CD4-positive, alpha-beta memory T cell (primary cell): ENCODE measurements around the gene STK38L. TPM values are rescaled to one million over a fixed set of nuclear protein-coding genes. Genes with fewer than 3 reads are reported as not detected.

Experiments used
- CTCF ChIA-PET: fragments of 350-600 bp; sonication (Branson Sonifier 250); formaldehyde crosslinking; loops from one replicate; lab custom pipeline; 2021; ENCODE audit warnings: inconsistent platforms; ENCODE audit not compliant: partially characterized antibody; lab: Charles Lee
- POLR2A ChIA-PET: fragments of 350-600 bp; sonication (Branson Sonifier 250); formaldehyde crosslinking; loops from one replicate; lab custom pipeline; 2021; ENCODE audit not compliant: partially characterized antibody; lab: Charles Lee
- DNase-seq, 5 donors: peaks; one replicate each; pipeline versions ENCODE4 v3.0.0 to v3.0.0-alpha.2; 2020 to 2022; ENCODE audit warnings: mixed read lengths in 1 of 5
- H3K27ac ChIP-seq: one replicate; pipeline ENCODE4 v1.7.0; 2013; ENCODE audit warnings: low read depth, low read length
- H3K27me3 ChIP-seq: 2 replicates; pipeline ENCODE4 v1.7.0; 2013; ENCODE audit warnings: mild to moderate bottlenecking, low read length, moderate library complexity; ENCODE audit not compliant: insufficient read depth
- H3K36me3 ChIP-seq: 2 replicates; pipeline ENCODE4 v1.7.0; 2013; ENCODE audit warnings: mild to moderate bottlenecking, low read length, moderate library complexity; ENCODE audit not compliant: insufficient read depth
- H3K4me1 ChIP-seq: 2 replicates; pipeline ENCODE4 v1.7.0; 2013; ENCODE audit warnings: mild to moderate bottlenecking, low read length, moderate library complexity; ENCODE audit not compliant: insufficient read depth
- H3K4me3 ChIP-seq, 2 donors: one replicate each; pipeline ENCODE4 v1.7.0; 2013; ENCODE audit warnings: low read length in 2 of 2, mild to moderate bottlenecking in 1 of 2
- H3K9me3 ChIP-seq, 2 donors: one replicate each; pipeline ENCODE4 v1.7.0; 2013; ENCODE audit warnings: low read length in 2 of 2, control low read depth in 1 of 2; ENCODE audit not compliant: control insufficient read depth in 1 of 2
- H3K27ac Mint-ChIP-seq, 7 donors: one replicate each; pipeline ENCODE4 v1.8.0; 2020 to 2021; ENCODE audit warnings: mixed read lengths in 7 of 7, mild to moderate bottlenecking in 6 of 7, inconsistent platforms in 3 of 7, moderate library complexity in 3 of 7
- H3K27me3 Mint-ChIP-seq, 2 donors: one replicate each; pipeline ENCODE4 v1.8.0; 2020 to 2021; ENCODE audit warnings: mixed read lengths in 2 of 2
- H3K36me3 Mint-ChIP-seq, 2 donors: one replicate each; pipeline ENCODE4 v1.8.0; 2020 to 2021; ENCODE audit warnings: mixed read lengths in 2 of 2, inconsistent platforms in 1 of 2, mild to moderate bottlenecking in 1 of 2
- H3K4me1 Mint-ChIP-seq, 4 donors: one replicate each; pipeline ENCODE4 v1.8.0; 2020 to 2021; ENCODE audit warnings: mixed read lengths in 4 of 4, mild to moderate bottlenecking in 1 of 4
- H3K4me3 Mint-ChIP-seq, 8 donors: one replicate each; pipeline ENCODE4 v1.8.0; 2020 to 2021; ENCODE audit warnings: mixed read lengths in 8 of 8, mild to moderate bottlenecking in 7 of 8, moderate library complexity in 6 of 8, inconsistent platforms in 3 of 8
- H3K9me3 Mint-ChIP-seq, 8 donors: one replicate each; pipeline ENCODE4 v1.8.0; 2020 to 2021; ENCODE audit warnings: mixed read lengths in 8 of 8, mild to moderate bottlenecking in 5 of 8, inconsistent platforms in 3 of 8, moderate library complexity in 1 of 8
- intact Hi-C: fragments of 100-400 bp; cut with micrococcal nuclease; formaldehyde crosslinking; loops from one replicate; pipeline ENCODE4 v1.15.1; 2023
- polyA plus RNA-seq, 2 donors: library from polyadenylated mRNA; unstranded; fragments of 300-500 nt; fragmentation: Illumina TruSeq; gene quantifications; one replicate each; pipeline ENCODE4 v1.2.3, GENCODE V29; 2021
- total RNA-seq, 2 experiments: library from RNA; stranded (reverse); gene quantifications; one replicate each; pipeline ENCODE4 v1.2.3, GENCODE V29; 2021

Gene STK38L
- total and polyA plus RNA-seq, 4 experiments from 2014 or later = 8.4 to 21.8 (median 15.3) TPM

DNA sequence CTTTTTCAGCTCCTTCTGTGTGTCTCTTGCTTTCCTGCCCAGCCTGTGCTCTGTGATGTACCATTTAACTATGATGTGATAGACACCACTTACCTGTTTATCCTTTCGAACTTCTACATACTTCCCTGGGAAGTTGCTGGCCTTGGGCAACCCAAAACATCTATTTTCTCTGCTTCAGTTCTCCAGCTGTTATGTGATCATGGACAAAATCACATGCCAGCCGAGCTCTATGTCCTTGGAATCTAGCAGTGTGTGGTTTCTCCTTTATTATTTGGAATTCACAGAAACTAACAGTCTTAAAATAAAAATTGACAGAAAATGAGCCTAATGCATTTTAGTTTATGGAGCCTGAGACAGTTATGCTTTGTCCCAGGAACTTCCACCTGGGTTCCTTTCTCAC, 111.4 kb downstream of the STK38L start:
- Histone ChIP-seq H3K4me3 (no peak overlapping the region), H3K9me3 (no peaks in the 10 kb centered on the region), H3K36me3 (no peaks in the 10 kb centered on the region), H3K27me3 (no peaks in the 10 kb centered on the region), H3K4me1 (no peaks in the 10 kb centered on the region), H3K27ac (no peak overlapping the region)
- ChIA-PET POLR2A (no interaction called here), CTCF (no interaction called here)
- H3K4me3 Mint-ChIP-seq = no peak overlapping the region
- H3K27ac Mint-ChIP-seq = no peak overlapping the region
- no peak for DNase-seq
- H3K9me3 Mint-ChIP-seq = no peaks in the 10 kb centered on the region
- intact Hi-C loops = no loop called here
- no peaks in the 10 kb centered on the region for H3K4me1 Mint-ChIP-seq
- no peaks in the 10 kb centered on the region for H3K36me3 Mint-ChIP-seq
- peaks cover 3 to 4% of the 10 kb centered on the region in 2 donors for H3K27me3 Mint-ChIP-seq

DNA sequence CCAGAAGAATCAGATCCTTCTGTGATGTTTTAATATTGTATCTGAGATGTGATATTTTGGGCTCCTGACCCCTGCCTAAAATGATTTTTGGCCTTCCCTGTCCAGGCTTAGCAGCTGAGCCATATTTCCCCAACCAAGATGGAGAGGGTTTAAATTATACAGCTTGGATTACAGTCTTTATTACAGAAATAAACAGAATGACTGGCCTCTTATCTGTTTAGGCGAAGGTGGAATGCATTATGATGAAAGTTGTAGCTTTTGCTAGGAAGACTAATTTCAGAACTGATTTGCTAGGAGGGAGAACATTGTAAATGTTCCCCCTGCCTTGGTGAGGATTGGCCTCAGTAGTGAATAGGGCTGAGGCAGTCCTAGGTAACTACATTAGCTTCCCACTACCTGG, 111.9 kb downstream of the STK38L start:
- Mint-ChIP-seq H3K27me3 (peaks cover 3 to 4% of the 10 kb centered on the region in 2 donors), H3K4me1 (no peaks in the 10 kb centered on the region), H3K4me3 (no peak overlapping the region), H3K9me3 (no peaks in the 10 kb centered on the region), H3K27ac (no peak overlapping the region), H3K36me3 (no peaks in the 10 kb centered on the region)
- Histone ChIP-seq H3K9me3 (no peaks in the 10 kb centered on the region), H3K4me3 (no peak overlapping the region), H3K27me3 (no peaks in the 10 kb centered on the region), H3K36me3 (no peaks in the 10 kb centered on the region), H3K4me1 (no peaks in the 10 kb centered on the region), H3K27ac (no peak overlapping the region)
- intact Hi-C loops = no loop called here
- CTCF ChIA-PET = no interaction called here
- POLR2A ChIA-PET = no interaction called here
- DNase-seq = no peak

DNA sequence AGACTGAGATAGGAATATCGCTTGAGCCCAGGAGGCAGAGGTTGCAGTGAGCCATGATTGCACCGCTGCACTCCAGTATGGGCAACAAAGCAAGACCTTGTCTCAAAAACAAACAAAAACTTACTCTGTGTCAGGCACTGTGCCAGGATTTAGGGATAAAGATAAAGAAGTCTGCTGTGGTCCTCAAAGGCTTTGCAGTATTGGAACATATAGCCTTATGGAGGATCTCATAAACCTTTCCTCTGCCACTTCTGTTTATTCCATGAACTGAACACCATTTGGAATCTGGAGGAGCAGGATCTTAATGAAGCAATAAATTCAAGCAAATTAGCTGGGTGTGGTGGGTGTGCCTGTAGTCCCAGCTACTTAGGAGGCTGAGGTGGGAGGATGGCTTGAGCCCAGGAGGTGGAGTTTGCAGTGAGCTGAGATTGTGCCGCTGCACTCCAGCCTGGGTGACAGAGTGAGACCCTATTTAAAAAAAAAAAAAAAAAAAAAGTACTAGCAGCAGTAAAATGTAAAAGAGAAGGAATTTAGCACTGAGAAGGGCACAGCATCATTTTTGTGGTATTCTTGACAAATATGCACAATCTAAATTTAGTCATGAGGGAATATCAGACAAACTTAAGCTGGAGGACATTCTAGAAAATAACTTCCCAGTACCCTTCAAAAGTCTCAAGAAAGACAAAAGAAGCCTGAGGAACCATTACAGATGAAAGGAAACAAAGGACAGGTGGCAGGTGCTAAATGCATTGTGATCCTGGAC, 115.7 kb downstream of the STK38L start:
- DNase-seq = no peak
- H3K27ac Mint-ChIP-seq = no peak overlapping the region
- H3K27me3 ChIP-seq = no peaks in the 10 kb centered on the region
- H3K36me3 Mint-ChIP-seq = no peaks in the 10 kb centered on the region
- POLR2A ChIA-PET = no interaction called here
- no peaks in the 10 kb centered on the region for H3K9me3 ChIP-seq
- no peak overlapping the region for H3K4me3 Mint-ChIP-seq
- H3K36me3 ChIP-seq = no peaks in the 10 kb centered on the region
- CTCF ChIA-PET = interaction anchor here (0.7 kb wide), 2 partner anchors 27 to 31 kb away, joined by 3 to 4 read pairs; no protein-coding TSS in a partner anchor
- H3K27me3 Mint-ChIP-seq = peaks cover 3 to 4% of the 10 kb centered on the region in 2 donors
- no peak overlapping the region for H3K27ac ChIP-seq
- intact Hi-C loops = no loop called here
- H3K4me1 ChIP-seq = no peaks in the 10 kb centered on the region
- H3K4me1 Mint-ChIP-seq = no peaks in the 10 kb centered on the region
- no peak overlapping the region for H3K4me3 ChIP-seq
- H3K9me3 Mint-ChIP-seq = peaks cover 0 to 4% (median 0%) of the 10 kb centered on the region in 8 donors

DNA sequence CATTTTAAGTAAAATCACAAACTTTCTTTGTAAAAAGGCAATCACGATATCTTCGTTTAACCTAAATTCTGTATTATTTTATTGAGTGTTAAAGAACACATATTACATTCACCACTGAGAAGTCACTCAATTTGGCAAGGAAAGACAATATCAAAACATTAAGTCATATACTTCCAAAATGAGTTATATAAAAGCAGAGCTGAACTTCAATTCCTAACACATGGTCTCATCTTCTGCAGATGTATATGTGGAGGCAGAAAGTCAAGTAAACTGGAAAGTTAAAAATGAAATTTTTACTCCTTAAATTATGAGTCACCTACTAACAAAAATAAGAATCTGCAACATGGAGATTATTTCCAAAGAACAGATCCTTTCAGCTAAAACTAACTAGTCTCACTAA, 117.3 kb downstream of the STK38L start:
- Mint-ChIP-seq H3K4me1 (no peaks in the 10 kb centered on the region), H3K27ac (no peak overlapping the region), H3K36me3 (no peaks in the 10 kb centered on the region), H3K27me3 (peaks cover 3 to 4% of the 10 kb centered on the region in 2 donors), H3K4me3 (no peak overlapping the region), H3K9me3 (peaks cover 0 to 4% (median 0%) of the 10 kb centered on the region in 8 donors)
- Histone ChIP-seq H3K4me3 (no peak overlapping the region), H3K27ac (no peak overlapping the region), H3K4me1 (no peaks in the 10 kb centered on the region), H3K9me3 (no peaks in the 10 kb centered on the region), H3K36me3 (no peaks in the 10 kb centered on the region), H3K27me3 (no peaks in the 10 kb centered on the region)
- intact Hi-C loops = no loop called here
- ChIA-PET POLR2A (no interaction called here), CTCF (interaction anchor here (0.9 kb wide), 1 partner anchor 23 kb away, joined by 4 read pairs; no protein-coding TSS in a partner anchor)
- DNase-seq = no peak

GRCh38 chr12:27366621-27367020, 122.5 kb downstream of the STK38L start:
- intact Hi-C loops = no loop called here
- H3K27me3 ChIP-seq = no peaks in the 10 kb centered on the region
- no peak overlapping the region for H3K27ac ChIP-seq
- Mint-ChIP-seq H3K27ac (no peak overlapping the region), H3K36me3 (no peaks in the 10 kb centered on the region), H3K27me3 (peaks cover 3 to 7% of the 10 kb centered on the region in 2 donors), H3K4me1 (no peaks in the 10 kb centered on the region), H3K9me3 (peaks cover 0 to 4% (median 0%) of the 10 kb centered on the region in 8 donors), H3K4me3 (no peak overlapping the region)
- DNase-seq = no peak
- no peaks in the 10 kb centered on the region for H3K36me3 ChIP-seq
- ChIA-PET CTCF (interaction anchor here (0.6 kb wide), 1 partner anchor 482 kb away, joined by 3 read pairs; no protein-coding TSS in a partner anchor), POLR2A (no interaction called here)
- no peaks in the 10 kb centered on the region for H3K4me1 ChIP-seq
- H3K9me3 ChIP-seq = no peaks in the 10 kb centered on the region
- no peak overlapping the region for H3K4me3 ChIP-seq

DNA sequence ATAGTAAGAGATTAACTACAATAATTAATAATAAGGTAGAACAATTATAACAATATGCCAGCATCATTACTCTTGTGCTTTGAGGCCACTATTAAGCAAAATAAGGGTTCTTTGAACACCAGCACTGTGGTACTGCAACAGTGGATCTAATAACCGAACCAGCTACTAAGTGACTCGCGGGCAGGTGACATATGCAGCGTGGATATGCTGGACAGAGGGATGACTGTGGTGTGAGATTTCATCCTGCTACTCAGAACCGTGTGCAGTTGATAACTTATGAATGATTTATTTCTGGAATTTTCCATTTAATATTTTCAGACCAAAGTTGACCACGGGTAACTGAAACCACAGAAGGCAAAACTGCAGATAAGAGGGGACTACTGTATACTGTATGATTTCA, 123.0 kb downstream of the STK38L start:
- no peaks in the 10 kb centered on the region for H3K36me3 ChIP-seq
- Mint-ChIP-seq H3K9me3 (peaks cover 0 to 4% (median 0%) of the 10 kb centered on the region in 8 donors), H3K36me3 (no peaks in the 10 kb centered on the region), H3K4me1 (no peaks in the 10 kb centered on the region), H3K4me3 (no peak overlapping the region), H3K27ac (no peak overlapping the region), H3K27me3 (peaks cover 0 to 7% of the 10 kb centered on the region in 2 donors)
- H3K27me3 ChIP-seq = no peaks in the 10 kb centered on the region
- no peak overlapping the region for H3K4me3 ChIP-seq
- H3K27ac ChIP-seq = no peak overlapping the region
- no peaks in the 10 kb centered on the region for H3K4me1 ChIP-seq
- intact Hi-C loops = no loop called here
- no peaks in the 10 kb centered on the region for H3K9me3 ChIP-seq
- CTCF ChIA-PET = no interaction called here
- DNase-seq = no peak
- POLR2A ChIA-PET = no interaction called here
